GM12873 (cell line): ENCODE measurements around the gene TGFBR2.

ENCODE experiments used
- CTCF ChIP-seq: IDR thresholded peaks from 2 replicates; pipeline ENCODE4 v1.5.1; 2012; ENCODE audit warnings: low read depth, mild to moderate bottlenecking, moderate library complexity, low read length, control low read depth; ENCODE audit not compliant: insufficient read depth; ENCODE audit errors: missing control alignments

TGFBR2 gene

GRCh38 chr3:30696403-30696819 is 90.0 kb downstream of the TGFBR2 start:
- TF ChIP-seq CTCF, result no peak

- no peak for TF ChIP-seq CTCF
Observed at GRCh38 chr3:30696896-30697295, 90.5 kb downstream of the TGFBR2 start.

- no peak for TF ChIP-seq CTCF
Observed at GRCh38 chr3:30698549-30698948, 92.1 kb downstream of the TGFBR2 start.

- TF ChIP-seq CTCF, result no peak
Observed at GRCh38 chr3:30699927-30700326, 93.5 kb downstream of the TGFBR2 start.

GRCh38 chr3:30700702-30701321 is 94.4 kb downstream of the TGFBR2 start:
- no peak for TF ChIP-seq CTCF

GRCh38 chr3:30702038-30702827 is 95.8 kb downstream of the TGFBR2 start:
- no peak for TF ChIP-seq CTCF

- TF ChIP-seq CTCF, result no peak
Observed at GRCh38 chr3:30702828-30703397, 96.5 kb downstream of the TGFBR2 start.
